Endothelial cell of umbilical vein (primary cell): ENCODE data around the gene FAHD1. TPM values are rescaled to one million over a fixed set of nuclear protein-coding genes. Genes with fewer than 3 reads are reported as not detected.

Source experiments
- BruUV-seq: library from RNA; stranded (reverse); fragments of 400-500 nt; replicated peaks from 2 replicates; lab custom pipeline; 2021; lab: Mats Ljungman, UMichigan
- CTCF ChIA-PET: fragments of 300-600, 350-600 bp; sonication (Branson Sonifier 250); formaldehyde crosslinking; loops from one replicate; lab custom pipeline; 2021; ENCODE audit warnings: antibody characterized with exemption, inconsistent platforms; lab: Charles Lee
- POLR2A ChIA-PET: fragments of 300-600, 350-600 bp; sonication (Branson Sonifier 250); formaldehyde crosslinking; loops from one replicate; lab custom pipeline; 2021; ENCODE audit warnings: antibody characterized with exemption, inconsistent platforms; lab: Charles Lee
- DNase-seq: peaks from one replicate; pipeline ENCODE4 v3.0.0-alpha.2; 2011; ENCODE audit warnings: low read depth, low spot score
- FAIRE-seq: peaks from 2 replicates; lab custom pipeline; 2011; peaks lifted over from hg19 to GRCh38; lab: Jason Lieb, UNC
- H2AFZ ChIP-seq: 2 replicates; pipeline ENCODE4 v1.6.0; 2012; ENCODE audit warnings: low read depth, low read length, control low read depth, inconsistent platforms
- H3K27ac ChIP-seq: 2 replicates; pipeline ENCODE4 v1.5.1; 2011; ENCODE audit warnings: low read depth, mild to moderate bottlenecking, control low read depth, low read length, moderate library complexity; ENCODE audit not compliant: insufficient read depth
- H3K27me3 ChIP-seq, 2 experiments: 2 replicates each; pipeline versions ENCODE4 v1.6.0 to v1.6.1; 2011; ENCODE audit warnings: low read length in 2 of 2, mixed read lengths in 1 of 2; ENCODE audit not compliant: control insufficient read depth in 2 of 2, insufficient read depth in 2 of 2
- H3K36me3 ChIP-seq, 2 experiments: 2 replicates in 1 of 2; 3 replicates in 1 of 2; pipeline ENCODE4 v1.5.1; 2011; ENCODE audit warnings: low read length in 2 of 2, mild to moderate bottlenecking in 1 of 2, moderate library complexity in 1 of 2; ENCODE audit not compliant: control insufficient read depth in 2 of 2, insufficient read depth in 2 of 2; ENCODE audit errors: extremely low read depth in 1 of 2
- H3K4me1 ChIP-seq: 3 replicates; pipeline ENCODE4 v1.5.1; 2011; ENCODE audit warnings: mild to moderate bottlenecking, low read length; ENCODE audit not compliant: control insufficient read depth, insufficient read depth; ENCODE audit errors: extremely low read depth
- H3K4me2 ChIP-seq: 2 replicates; pipeline ENCODE4 v1.6.1; 2011; ENCODE audit warnings: low read length, control low read depth, mixed read lengths; ENCODE audit not compliant: insufficient read depth
- H3K4me3 ChIP-seq, 3 experiments: fragments of 200-600 bp in 1 of 3; sonication (generic), shearing (Covaris generic) in 1 of 3; replicated peaks in 1 of 3; 2 replicates each; pipeline ENCODE4 v1.5.1; 2011 to 2016; ENCODE audit warnings: control low read depth in 3 of 3, low read length in 3 of 3, mild to moderate bottlenecking in 2 of 3, inconsistent platforms in 1 of 3, low read depth in 1 of 3, moderate library complexity in 1 of 3; ENCODE audit not compliant: insufficient read depth in 1 of 3
- H3K79me2 ChIP-seq: 2 replicates; pipeline ENCODE4 v1.6.0; 2012; ENCODE audit warnings: low read length, inconsistent platforms; ENCODE audit not compliant: control insufficient read depth, insufficient read depth
- H3K9ac ChIP-seq: replicated peaks from 2 replicates; pipeline ENCODE3; 2011; ENCODE audit warnings: low read length, control low read depth; ENCODE audit not compliant: insufficient read depth; ENCODE audit errors: extremely low read depth
- H3K9me1 ChIP-seq: replicated peaks from 3 replicates; pipeline ENCODE4 v1.6.0; 2011; ENCODE audit warnings: mild to moderate bottlenecking, low read length; ENCODE audit not compliant: control insufficient read depth, insufficient read depth; ENCODE audit errors: extremely low read depth
- H3K9me3 ChIP-seq: replicated peaks from 2 replicates; pipeline ENCODE4 v1.5.1; 2012; ENCODE audit warnings: low read length, inconsistent platforms; ENCODE audit not compliant: control insufficient read depth, insufficient read depth
- H4K20me1 ChIP-seq: replicated peaks from 2 replicates; pipeline ENCODE3; 2011; ENCODE audit warnings: mild to moderate bottlenecking, low read length; ENCODE audit not compliant: control insufficient read depth, insufficient read depth; ENCODE audit errors: extremely low read depth
- EZH2 ChIP-seq: IDR thresholded peaks from 2 replicates; pipeline ENCODE4 v1.6.1; 2012; ENCODE audit warnings: borderline replicate concordance, low read depth, mild to moderate bottlenecking, moderate library complexity, low read length, inconsistent platforms; ENCODE audit not compliant: severe bottlenecking
- FOS ChIP-seq: IDR thresholded peaks from 2 replicates; pipeline ENCODE4 v1.6.1; 2011; ENCODE audit warnings: mild to moderate bottlenecking, low read length, moderate library complexity, borderline replicate concordance; ENCODE audit not compliant: insufficient read depth
- GATA2 ChIP-seq: IDR thresholded peaks from 2 replicates; pipeline ENCODE4 v1.7.0; 2011; ENCODE audit warnings: low read depth, mild to moderate bottlenecking, moderate library complexity, mixed read lengths, low read length; ENCODE audit not compliant: insufficient read length, insufficient read depth
- JUN ChIP-seq: IDR thresholded peaks from 2 replicates; pipeline ENCODE4 v1.6.1; 2011; ENCODE audit warnings: borderline replicate concordance, low read depth; ENCODE audit not compliant: insufficient read length, insufficient read depth
- MYC ChIP-seq: IDR thresholded peaks from one replicate; pipeline ENCODE4 v1.6.1; 2011; ENCODE audit warnings: mild to moderate bottlenecking, low read depth, low read length
- POLR2A ChIP-seq: IDR thresholded peaks from 2 replicates; pipeline ENCODE4 v1.6.1; 2012; ENCODE audit warnings: low read depth, mild to moderate bottlenecking, control low read depth, low read length
- POLR2AphosphoS5 ChIP-seq: IDR thresholded peaks from 2 replicates; pipeline ENCODE4 v1.6.1; 2012; ENCODE audit warnings: low read depth, mild to moderate bottlenecking, control low read depth, low read length, moderate library complexity; ENCODE audit not compliant: insufficient read depth
- dilution Hi-C: fragments of 300-500 bp; cut with MboI; formaldehyde crosslinking; loops from one replicate; pipeline ENCODE4 v1.15.0; 2019; ENCODE audit warnings: low sequenced_read_pairs; ENCODE audit not compliant: extremely low pct_ligation_motif_present
- intact Hi-C: fragments of 100-400 bp; cut with micrococcal nuclease; formaldehyde crosslinking; loops from one replicate; pipeline ENCODE4 v1.10.0; 2022
- polyA plus RNA-seq, 4 experiments: library from polyadenylated mRNA; depleted of rRNA in 3 of 4; stranded (reverse) in 3 of 4; unstranded in 1 of 4; fragments of >200 nt; gene quantifications; 2 replicates each; pipeline versions ENCODE4 v1.2.1 to v1.2.3, GENCODE V29; 2011 to 2012; ENCODE audit warnings: missing spikeins in 1 of 4
- total RNA-seq: library from RNA; stranded (reverse); gene quantifications from 2 replicates; pipeline ENCODE4 v1.2.3, GENCODE V29; 2021
- TF ChIP-seq, protein P1 (sequence below): IDR thresholded peaks from 2 replicates; pipeline ENCODE4 v1.6.1; 2011; ENCODE audit not compliant: insufficient read depth, insufficient read length
- TF ChIP-seq, protein P2 (sequence below), 2 donors: IDR thresholded peaks; 1 replicate in 1 of 2; 2 replicates in 1 of 2; pipeline ENCODE4 v1.5.1; 2011; ENCODE audit warnings: low read length in 2 of 2, mild to moderate bottlenecking in 2 of 2, moderate library complexity in 2 of 2, control low read depth in 1 of 2, inconsistent platforms in 1 of 2, low read depth in 1 of 2; ENCODE audit not compliant: insufficient read depth in 1 of 2; ENCODE audit errors: extremely low read depth in 1 of 2

The FAHD1 gene
- total and polyA plus RNA-seq, 2 donors (not counting 3 experiments of a cell fraction or from before 2014, with no cell fraction given) = 44.8 to 69.2 TPM

- FAIRE-seq (no peak), DNase-seq (no peak)
- Histone ChIP-seq H3K9me3 (no peaks in the 10 kb centered on the region), H3K9me1 (no peaks in the 10 kb centered on the region), H2AFZ (no peak overlapping the region), H3K27ac (no peak overlapping the region), H3K79me2 (no peaks in the 10 kb centered on the region), H3K9ac (no peak overlapping the region), H4K20me1 (no peaks in the 10 kb centered on the region), H3K36me3 (no peaks in the 10 kb centered on the region), H3K4me3 (no peak overlapping the region), H3K27me3 (peaks cover 34 to 53% of the 10 kb centered on the region in 2 experiments), H3K4me2 (no peak overlapping the region), H3K4me1 (no peaks in the 10 kb centered on the region)
- CTCF ChIA-PET = interaction anchor here (0.7 to 1.1 kb wide), 3 partner anchors 15 to 69 kb away, joined by 3 read pairs; no protein-coding TSS in a partner anchor
- no TSS peak for BruUV-seq
- intact Hi-C loops = loop anchor here (5.0 kb wide), 1 partner anchor 293 kb away; no protein-coding TSS in a partner anchor
- dilution Hi-C loops = no loop called here
- TF ChIP-seq FOS = no peak
- TF ChIP-seq, protein P1, sequence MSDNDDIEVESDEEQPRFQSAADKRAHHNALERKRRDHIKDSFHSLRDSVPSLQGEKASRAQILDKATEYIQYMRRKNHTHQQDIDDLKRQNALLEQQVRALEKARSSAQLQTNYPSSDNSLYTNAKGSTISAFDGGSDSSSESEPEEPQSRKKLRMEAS = no peak
- no peak for TF ChIP-seq JUN
- POLR2A ChIA-PET = no interaction called here
These were observed 32.6 kb downstream of the FAHD1 start for GRCh38 chr16:1859650-1860049.

DNA sequence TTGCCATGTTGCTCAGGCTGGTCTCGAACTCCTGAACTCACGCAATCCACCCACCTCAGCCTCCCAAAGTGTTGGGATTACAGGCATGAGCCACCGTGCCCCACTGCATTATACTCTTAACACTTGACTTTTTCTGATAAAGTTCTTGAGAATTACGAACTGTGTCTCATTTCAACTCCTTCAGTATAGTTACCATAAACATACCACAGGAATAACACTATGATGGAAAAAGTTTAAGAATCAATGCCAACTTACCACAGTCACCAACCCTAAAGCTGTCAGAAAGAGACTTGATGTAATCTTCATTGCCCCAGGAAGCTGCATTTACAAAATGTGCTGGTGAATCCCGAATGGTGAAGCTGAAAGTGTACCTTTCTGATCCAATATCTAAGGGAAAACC, 34.7 kb downstream of the FAHD1 start:
- POLR2A ChIA-PET = no interaction called here
- no peak for FAIRE-seq

More for the DNA sequence above, 34.7 kb downstream of the FAHD1 start:
- intact Hi-C loops (loop anchor here (5.0 kb wide), 1 partner anchor 291 kb away; no protein-coding TSS in a partner anchor), dilution Hi-C loops (no loop called here)
- Histone ChIP-seq H2AFZ (no peak overlapping the region), H3K27ac (no peak overlapping the region), H3K4me3 (no peak overlapping the region), H3K9me1 (no peaks in the 10 kb centered on the region), H3K27me3 (peaks cover 32 to 48% of the 10 kb centered on the region in 2 experiments), H3K4me2 (no peak overlapping the region), H3K9ac (no peak overlapping the region), H3K36me3 (no peaks in the 10 kb centered on the region), H3K9me3 (no peaks in the 10 kb centered on the region), H3K79me2 (no peaks in the 10 kb centered on the region), H4K20me1 (no peaks in the 10 kb centered on the region), H3K4me1 (no peaks in the 10 kb centered on the region)
- CTCF ChIA-PET = interaction anchor here (0.6 to 1.9 kb wide), 3 partner anchors 9 to 19 kb away, joined by 3 to 5 read pairs (median 4); no protein-coding TSS in a partner anchor
- no TSS peak for BruUV-seq
- DNase-seq = no peak
- TF ChIP-seq GATA2 = no peak
- no peak for TF ChIP-seq FOS
- TF ChIP-seq POLR2AphosphoS5 = no peak
- TF ChIP-seq, protein P1 = no peak
- no peak for TF ChIP-seq EZH2
- TF ChIP-seq POLR2A = no peak
- TF ChIP-seq JUN = no peak
- TF ChIP-seq MYC = no peak
- TF ChIP-seq, protein P2, sequence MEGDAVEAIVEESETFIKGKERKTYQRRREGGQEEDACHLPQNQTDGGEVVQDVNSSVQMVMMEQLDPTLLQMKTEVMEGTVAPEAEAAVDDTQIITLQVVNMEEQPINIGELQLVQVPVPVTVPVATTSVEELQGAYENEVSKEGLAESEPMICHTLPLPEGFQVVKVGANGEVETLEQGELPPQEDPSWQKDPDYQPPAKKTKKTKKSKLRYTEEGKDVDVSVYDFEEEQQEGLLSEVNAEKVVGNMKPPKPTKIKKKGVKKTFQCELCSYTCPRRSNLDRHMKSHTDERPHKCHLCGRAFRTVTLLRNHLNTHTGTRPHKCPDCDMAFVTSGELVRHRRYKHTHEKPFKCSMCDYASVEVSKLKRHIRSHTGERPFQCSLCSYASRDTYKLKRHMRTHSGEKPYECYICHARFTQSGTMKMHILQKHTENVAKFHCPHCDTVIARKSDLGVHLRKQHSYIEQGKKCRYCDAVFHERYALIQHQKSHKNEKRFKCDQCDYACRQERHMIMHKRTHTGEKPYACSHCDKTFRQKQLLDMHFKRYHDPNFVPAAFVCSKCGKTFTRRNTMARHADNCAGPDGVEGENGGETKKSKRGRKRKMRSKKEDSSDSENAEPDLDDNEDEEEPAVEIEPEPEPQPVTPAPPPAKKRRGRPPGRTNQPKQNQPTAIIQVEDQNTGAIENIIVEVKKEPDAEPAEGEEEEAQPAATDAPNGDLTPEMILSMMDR (IDR thresholded peaks at IDR 0.05; ENCODE audit: extremely low read depth in 1 of 2, insufficient read depth in 1 of 2, low read depth in 1 of 2, low read length in 2 of 2) = no peak
